Adrenal gland (tissue), 5 donors: ENCODE measurements around the gene PRR20D.

Experiments used
- POLR2A ChIP-seq, 2 donors: fragments of 450-650 bp; IDR thresholded peaks; one replicate each; pipeline ENCODE4 v1.6.1; 2017; ENCODE audit warnings: antibody characterized with exemption in 2 of 2, mild to moderate bottlenecking in 2 of 2, moderate library complexity in 1 of 2
- TF ChIP-seq, protein P1 (sequence below), 6 experiments: fragments of 450-650 bp in 4 of 6; fragments of 200-600 bp in 2 of 6; sonication (generic) in 1 of 6; IDR thresholded peaks; 1 replicate in 5 of 6; 2 replicates in 1 of 6; pipeline versions ENCODE4 v1.5.1 to v1.8.0; 2016 to 2021; ENCODE audit warnings: antibody characterized with exemption in 6 of 6, mild to moderate bottlenecking in 2 of 6, moderate library complexity in 1 of 6
- donor health status: DM: no; HTN: no; CAD: no.

DNA sequence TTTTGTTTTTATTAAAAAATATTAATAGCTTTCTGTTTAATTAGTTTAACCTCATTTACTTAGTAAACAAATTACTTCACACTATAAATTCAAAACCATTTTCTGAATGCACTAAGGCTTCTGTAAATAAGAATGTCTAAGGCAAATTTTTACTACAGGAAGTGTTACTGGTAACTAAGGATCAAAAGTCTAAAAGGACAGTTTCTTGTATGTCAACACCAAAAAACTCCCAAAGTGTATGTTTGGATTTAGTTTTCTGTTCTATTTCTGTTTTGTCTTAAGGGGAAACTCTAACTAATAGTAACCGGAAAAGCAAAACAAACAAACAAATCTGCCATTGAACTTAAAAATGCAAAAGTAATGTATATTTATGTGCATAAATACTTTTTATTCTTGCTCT, 31.2 kb downstream of the PRR20D start:
- no peak for TF ChIP-seq POLR2A (IDR thresholded peaks at IDR 0.05)
- TF ChIP-seq, protein P1, sequence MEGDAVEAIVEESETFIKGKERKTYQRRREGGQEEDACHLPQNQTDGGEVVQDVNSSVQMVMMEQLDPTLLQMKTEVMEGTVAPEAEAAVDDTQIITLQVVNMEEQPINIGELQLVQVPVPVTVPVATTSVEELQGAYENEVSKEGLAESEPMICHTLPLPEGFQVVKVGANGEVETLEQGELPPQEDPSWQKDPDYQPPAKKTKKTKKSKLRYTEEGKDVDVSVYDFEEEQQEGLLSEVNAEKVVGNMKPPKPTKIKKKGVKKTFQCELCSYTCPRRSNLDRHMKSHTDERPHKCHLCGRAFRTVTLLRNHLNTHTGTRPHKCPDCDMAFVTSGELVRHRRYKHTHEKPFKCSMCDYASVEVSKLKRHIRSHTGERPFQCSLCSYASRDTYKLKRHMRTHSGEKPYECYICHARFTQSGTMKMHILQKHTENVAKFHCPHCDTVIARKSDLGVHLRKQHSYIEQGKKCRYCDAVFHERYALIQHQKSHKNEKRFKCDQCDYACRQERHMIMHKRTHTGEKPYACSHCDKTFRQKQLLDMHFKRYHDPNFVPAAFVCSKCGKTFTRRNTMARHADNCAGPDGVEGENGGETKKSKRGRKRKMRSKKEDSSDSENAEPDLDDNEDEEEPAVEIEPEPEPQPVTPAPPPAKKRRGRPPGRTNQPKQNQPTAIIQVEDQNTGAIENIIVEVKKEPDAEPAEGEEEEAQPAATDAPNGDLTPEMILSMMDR (IDR thresholded peaks at IDR 0.05), result no peak
